Measurements from ENCODE around the gene PDZD8. TPM values are rescaled to one million over a fixed set of nuclear protein-coding genes. Genes with fewer than 3 reads are reported as not detected.

PDZD8 gene
- total and polyA plus RNA-seq, 2 donors (not counting 3 experiments of a cell fraction or from before 2014, with no cell fraction given), result 5.9 to 22.6 TPM

DNA sequence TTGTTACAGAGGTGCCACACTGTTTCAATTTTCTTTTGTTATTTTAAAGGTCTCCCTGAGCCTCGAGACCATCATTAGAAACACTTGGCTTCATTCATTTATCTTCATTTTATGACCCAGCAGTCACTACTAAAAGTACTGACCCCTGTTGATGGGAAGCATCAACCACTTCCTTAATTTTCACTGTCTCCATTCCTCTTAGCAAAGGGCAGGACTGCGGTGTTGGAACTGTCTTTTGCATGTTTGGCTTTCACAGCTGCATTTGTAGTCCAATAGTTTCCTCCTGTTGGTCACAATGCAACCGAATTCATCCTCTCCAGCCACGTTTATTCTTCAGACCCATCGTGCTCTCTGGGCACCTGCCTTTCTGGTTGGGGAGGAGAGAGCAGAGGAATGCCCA, 46.7 kb upstream of the PDZD8 start:
- FAIRE-seq (no peak), DNase-seq (ENCODE audit: low read depth, low spot score) (no peak)
- Histone ChIP-seq H3K27me3 (ENCODE audit: control insufficient read depth in 2 of 2, insufficient read depth in 2 of 2, low read length in 2 of 2) (no peaks in the 10 kb centered on the region), H3K4me2 (ENCODE audit: insufficient read depth, low read length) (no peak overlapping the region), H3K9me3 (replicated peaks; ENCODE audit: control insufficient read depth, insufficient read depth, low read length) (no peaks in the 10 kb centered on the region), H3K4me3 (replicated peaks in 1 of 3; ENCODE audit: insufficient read depth in 1 of 3, low read depth in 1 of 3, low read length in 3 of 3) (no peak overlapping the region), H3K27ac (ENCODE audit: insufficient read depth, low read depth, low read length) (no peak overlapping the region), H4K20me1 (replicated peaks; ENCODE audit: control insufficient read depth, extremely low read depth, insufficient read depth, low read length) (no peaks in the 10 kb centered on the region), H3K79me2 (ENCODE audit: control insufficient read depth, insufficient read depth, low read length) (no peaks in the 10 kb centered on the region), H3K9ac (replicated peaks; ENCODE audit: extremely low read depth, insufficient read depth, low read length) (no peak overlapping the region), H3K36me3 (ENCODE audit: control insufficient read depth in 2 of 2, extremely low read depth in 1 of 2, insufficient read depth in 2 of 2, low read length in 2 of 2) (no peaks in the 10 kb centered on the region), H3K9me1 (replicated peaks; ENCODE audit: control insufficient read depth, extremely low read depth, insufficient read depth, low read length) (no peaks in the 10 kb centered on the region), H2AFZ (ENCODE audit: low read depth, low read length) (no peak overlapping the region), H3K4me1 (ENCODE audit: control insufficient read depth, extremely low read depth, insufficient read depth, low read length) (no peaks in the 10 kb centered on the region)
- no TSS peak for BruUV-seq (replicated peaks)
- TF ChIP-seq, protein P1, sequence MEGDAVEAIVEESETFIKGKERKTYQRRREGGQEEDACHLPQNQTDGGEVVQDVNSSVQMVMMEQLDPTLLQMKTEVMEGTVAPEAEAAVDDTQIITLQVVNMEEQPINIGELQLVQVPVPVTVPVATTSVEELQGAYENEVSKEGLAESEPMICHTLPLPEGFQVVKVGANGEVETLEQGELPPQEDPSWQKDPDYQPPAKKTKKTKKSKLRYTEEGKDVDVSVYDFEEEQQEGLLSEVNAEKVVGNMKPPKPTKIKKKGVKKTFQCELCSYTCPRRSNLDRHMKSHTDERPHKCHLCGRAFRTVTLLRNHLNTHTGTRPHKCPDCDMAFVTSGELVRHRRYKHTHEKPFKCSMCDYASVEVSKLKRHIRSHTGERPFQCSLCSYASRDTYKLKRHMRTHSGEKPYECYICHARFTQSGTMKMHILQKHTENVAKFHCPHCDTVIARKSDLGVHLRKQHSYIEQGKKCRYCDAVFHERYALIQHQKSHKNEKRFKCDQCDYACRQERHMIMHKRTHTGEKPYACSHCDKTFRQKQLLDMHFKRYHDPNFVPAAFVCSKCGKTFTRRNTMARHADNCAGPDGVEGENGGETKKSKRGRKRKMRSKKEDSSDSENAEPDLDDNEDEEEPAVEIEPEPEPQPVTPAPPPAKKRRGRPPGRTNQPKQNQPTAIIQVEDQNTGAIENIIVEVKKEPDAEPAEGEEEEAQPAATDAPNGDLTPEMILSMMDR (IDR thresholded peaks at IDR 0.05; ENCODE audit: extremely low read depth in 1 of 2, insufficient read depth in 1 of 2, low read depth in 1 of 2, low read length in 2 of 2), result no peak
- no peak for TF ChIP-seq FOS (IDR thresholded peaks at IDR 0.05; ENCODE audit: borderline replicate concordance, insufficient read depth, low read length)
- TF ChIP-seq POLR2AphosphoS5 (IDR thresholded peaks at IDR 0.05; ENCODE audit: insufficient read depth, low read depth, low read length), result no peak
- TF ChIP-seq MYC (IDR thresholded peaks at IDR 0.05; ENCODE audit: low read depth, low read length), result no peak
- TF ChIP-seq EZH2 (IDR thresholded peaks at IDR 0.05; ENCODE audit: borderline replicate concordance, low read depth, low read length, severe bottlenecking), result no peak
- TF ChIP-seq GATA2 (IDR thresholded peaks at IDR 0.05; ENCODE audit: insufficient read depth, insufficient read length, low read depth, low read length), result no peak
- TF ChIP-seq, protein P2, sequence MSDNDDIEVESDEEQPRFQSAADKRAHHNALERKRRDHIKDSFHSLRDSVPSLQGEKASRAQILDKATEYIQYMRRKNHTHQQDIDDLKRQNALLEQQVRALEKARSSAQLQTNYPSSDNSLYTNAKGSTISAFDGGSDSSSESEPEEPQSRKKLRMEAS (IDR thresholded peaks at IDR 0.05; ENCODE audit: insufficient read depth, insufficient read length), result no peak
- no peak for TF ChIP-seq JUN (IDR thresholded peaks at IDR 0.05; ENCODE audit: borderline replicate concordance, insufficient read depth, insufficient read length, low read depth)
- no peak for TF ChIP-seq POLR2A (IDR thresholded peaks at IDR 0.05; ENCODE audit: low read depth, low read length)
- ChIA-PET CTCF (no interaction called here), POLR2A (no interaction called here)
- dilution Hi-C loops (cut with MboI; ENCODE audit: extremely low pct_ligation_motif_present, low sequenced_read_pairs), result no loop called here
- intact Hi-C loops (cut with micrococcal nuclease), result no loop called here
